ENCODE results near the gene SLC22A5.

SLC22A5 gene

DNA sequence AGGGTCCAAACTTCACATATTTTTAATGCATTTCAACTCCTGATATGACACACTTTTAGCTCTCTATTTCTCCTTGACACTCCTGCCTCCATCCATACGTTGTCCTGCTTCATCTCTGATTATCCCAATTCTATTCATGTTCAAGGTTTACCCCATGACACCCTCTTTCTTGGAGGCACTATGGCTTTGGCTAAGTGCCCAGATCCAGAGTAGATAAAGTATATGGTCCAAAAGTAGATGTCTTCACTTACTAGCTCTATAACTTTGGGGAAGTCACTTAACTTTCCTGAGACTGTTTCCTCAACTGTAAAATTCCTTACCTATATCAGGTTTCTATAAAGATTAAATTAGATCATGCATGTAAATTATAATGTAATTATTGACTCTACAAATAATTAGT is 36.1 kb downstream of the SLC22A5 start:
- TF ChIP-seq CTCF (conservative IDR thresholded peaks at IDR 0.05; ENCODE audit: low read length), result no peak
- DNase-seq (ENCODE audit: low read depth), result no peak
- no peak overlapping the region for H3K4me3 ChIP-seq (ENCODE audit: low read length)

GRCh38 chr5:132406144-132406783 is 36.8 kb downstream of the SLC22A5 start:
- no peak overlapping the region for H3K4me3 ChIP-seq (ENCODE audit: low read length)
- DNase-seq (ENCODE audit: low read depth), result no peak
- TF ChIP-seq CTCF (conservative IDR thresholded peaks at IDR 0.05; ENCODE audit: low read length), result no peak

DNA sequence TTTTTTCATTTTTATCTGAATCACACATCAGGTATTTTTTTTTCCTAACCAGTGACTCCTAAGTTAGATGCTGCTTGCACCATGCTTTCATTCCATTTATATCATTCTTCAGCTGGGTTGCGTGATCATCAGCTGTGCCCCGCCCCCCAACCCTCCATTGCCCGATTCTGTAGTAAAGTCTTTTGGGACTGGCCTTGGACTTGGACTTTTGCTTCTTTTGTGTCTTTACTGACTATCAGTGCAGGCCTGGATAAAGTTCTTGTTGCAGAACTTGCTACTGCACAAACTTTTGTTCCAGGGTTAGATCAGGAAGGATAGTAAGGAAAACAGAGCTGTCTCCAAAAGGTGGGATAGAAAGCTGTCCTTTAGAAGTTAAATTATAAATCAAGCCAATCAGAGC is 38.5 kb downstream of the SLC22A5 start:
- no peak for TF ChIP-seq CTCF (conservative IDR thresholded peaks at IDR 0.05; ENCODE audit: low read length)
- DNase-seq (ENCODE audit: low read depth), result peak; percentile 31
- no peak overlapping the region for H3K4me3 ChIP-seq (ENCODE audit: low read length)

DNA sequence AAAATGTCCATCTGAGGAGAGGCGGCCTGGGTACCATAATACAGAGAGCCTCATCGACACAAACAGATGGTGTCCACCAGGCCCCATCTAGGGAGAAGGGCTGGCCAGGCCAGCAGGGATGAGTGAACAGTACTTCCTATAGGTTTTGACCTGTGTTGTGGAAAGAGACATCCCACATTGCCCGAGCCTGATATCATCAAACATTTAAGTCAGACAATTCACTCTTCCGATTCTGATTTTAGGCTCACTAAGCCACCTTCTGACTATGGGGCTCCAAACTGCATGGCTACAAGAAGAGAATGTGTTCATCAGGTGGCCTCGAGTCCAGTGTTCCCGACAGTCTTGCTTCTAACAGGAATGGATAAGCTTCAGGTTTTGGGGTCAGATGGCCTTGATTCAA is 38.9 kb downstream of the SLC22A5 start:
- no peak for TF ChIP-seq CTCF (conservative IDR thresholded peaks at IDR 0.05; ENCODE audit: low read length)
- DNase-seq (ENCODE audit: low read depth), result no peak
- H3K4me3 ChIP-seq (ENCODE audit: low read length), result no peak overlapping the region

DNA sequence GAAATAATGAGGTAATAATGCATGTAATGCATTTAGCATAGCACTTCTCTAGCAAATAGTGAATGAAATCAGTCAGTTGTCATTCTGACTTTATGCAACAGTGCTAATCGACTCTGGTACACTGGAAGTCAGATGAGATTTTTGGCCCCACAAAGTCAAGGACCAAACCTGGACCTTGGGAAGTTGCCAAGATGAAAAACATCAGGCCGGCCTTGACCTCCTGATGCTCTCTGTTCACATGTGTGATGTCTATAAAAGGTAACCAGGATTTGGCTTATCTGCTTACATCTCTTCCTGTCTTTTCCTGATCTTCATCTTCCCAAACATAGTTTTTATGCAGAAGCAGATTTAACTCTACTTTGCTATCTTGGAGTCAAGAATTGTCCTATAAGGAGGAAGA is 39.5 kb downstream of the SLC22A5 start:
- no peak overlapping the region for H3K4me3 ChIP-seq (ENCODE audit: low read length)
- TF ChIP-seq CTCF (conservative IDR thresholded peaks at IDR 0.05; ENCODE audit: low read length), result no peak
- no peak for DNase-seq (ENCODE audit: low read depth)

GRCh38 chr5:132410451-132411303 is 41.2 kb downstream of the SLC22A5 start:
- peak; percentile 34 for TF ChIP-seq CTCF (conservative IDR thresholded peaks at IDR 0.05; ENCODE audit: low read length)
- H3K4me3 ChIP-seq (ENCODE audit: low read length), result peak overlapping the region; percentile 89
- DNase-seq (ENCODE audit: low read depth), result peak; percentile 83

Data from AG10803 (cell line).